Esophagus muscularis mucosa (tissue), 4 donors: ENCODE results near the gene PALM2AKAP2.
"Not testable (repeated sequence)": the region's sequence is repeated elsewhere in the genome, so short reads cannot be mapped to it uniquely, and the experiment has no call there.

Experiments used
- CTCF ChIP-seq, 3 experiments: fragments of 200-600 bp in 2 of 3; fragments of 450-650 bp in 1 of 3; sonication (generic) in 2 of 3; IDR thresholded peaks; one replicate each; pipeline ENCODE4 v1.5.1; 2017 to 2019; ENCODE audit warnings: antibody characterized with exemption in 3 of 3, mild to moderate bottlenecking in 2 of 3, moderate library complexity in 1 of 3
- EP300 ChIP-seq: sonication (generic); formaldehyde crosslinking; IDR thresholded peaks from one replicate; pipeline ENCODE4 v1.6.1; 2017; ENCODE audit warnings: antibody characterized with exemption
- POLR2A ChIP-seq: fragments of 450-650 bp; IDR thresholded peaks from one replicate; pipeline ENCODE4 v1.6.1; 2017; ENCODE audit warnings: antibody characterized with exemption, moderate library complexity, mild to moderate bottlenecking, low read depth
- POLR2AphosphoS5 ChIP-seq, 2 donors: sonication (generic); formaldehyde crosslinking; IDR thresholded peaks; one replicate each; pipeline ENCODE4 v1.6.1; 2017; ENCODE audit warnings: antibody characterized with exemption in 2 of 2

DNA sequence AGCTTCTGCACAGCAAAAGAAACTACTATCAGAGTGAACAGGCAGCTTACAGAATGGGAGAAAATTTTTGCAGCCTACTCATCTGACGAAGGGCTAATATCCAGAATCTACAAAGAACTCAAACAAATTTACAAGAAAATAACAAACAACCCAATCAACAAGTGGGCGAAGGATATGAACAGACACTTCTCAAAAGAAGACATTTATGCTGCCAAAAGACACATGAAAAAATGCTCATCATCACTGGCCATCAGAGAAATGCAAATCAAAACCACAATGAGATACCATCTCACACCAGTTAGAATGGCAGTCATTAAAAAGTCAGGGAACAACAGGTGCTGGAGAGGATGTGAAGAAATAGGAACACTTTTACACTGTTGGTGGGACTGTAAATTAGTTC is 45.4 kb downstream of the PALM2AKAP2 start:
- TF ChIP-seq CTCF (IDR thresholded peaks at IDR 0.05); EP300; POLR2AphosphoS5 (IDR thresholded peaks at IDR 0.05); POLR2A: not testable (repeated sequence)
